ENCODE measurements around the gene PLCD3. TPM values are rescaled to one million over a fixed set of nuclear protein-coding genes. Genes with fewer than 3 reads are reported as not detected.
A peak's percentile ranks its signal among the peaks of the same experiment; 100 is the strongest.

The PLCD3 gene
- total RNA-seq, 2 donors from 2014 or later: 2.7 to 5.9 TPM

- Mint-ChIP-seq H3K4me1 (ENCODE audit: low read depth in 2 of 2) (peaks cover 32 to 36% of the 10 kb centered on the region in 2 donors), H3K4me3 (peak overlapping the region; percentile 82), H3K27me3 (no peaks in the 10 kb centered on the region), H3K27ac (peak overlapping the region; percentile 96 to 98), H3K9me3 (no peaks in the 10 kb centered on the region), H3K36me3 (peaks cover 6% of the 10 kb centered on the region)
- DNase-seq (ENCODE audit: low spot score) (peak; percentile 73), ATAC-seq (peak; percentile 25 to 47)
These were observed 28.4 kb upstream of the PLCD3 start for GRCh38 chr17:45160447-45161287.

GRCh38 chr17:45156242-45156641 lies 23.9 kb upstream of the PLCD3 start:
- peaks cover 29 to 30% of the 10 kb centered on the region in 2 donors for H3K4me1 Mint-ChIP-seq (ENCODE audit: low read depth in 2 of 2)
- H3K36me3 Mint-ChIP-seq: peaks cover 6% of the 10 kb centered on the region
- no peaks in the 10 kb centered on the region for H3K9me3 Mint-ChIP-seq
- H3K4me3 Mint-ChIP-seq: no peak overlapping the region
- ATAC-seq (no peak), DNase-seq (ENCODE audit: low spot score) (peak; percentile 13)
- H3K27me3 Mint-ChIP-seq: no peaks in the 10 kb centered on the region
- H3K27ac Mint-ChIP-seq: peak overlapping the region in 1 of 2 donors; percentile 50

DNA sequence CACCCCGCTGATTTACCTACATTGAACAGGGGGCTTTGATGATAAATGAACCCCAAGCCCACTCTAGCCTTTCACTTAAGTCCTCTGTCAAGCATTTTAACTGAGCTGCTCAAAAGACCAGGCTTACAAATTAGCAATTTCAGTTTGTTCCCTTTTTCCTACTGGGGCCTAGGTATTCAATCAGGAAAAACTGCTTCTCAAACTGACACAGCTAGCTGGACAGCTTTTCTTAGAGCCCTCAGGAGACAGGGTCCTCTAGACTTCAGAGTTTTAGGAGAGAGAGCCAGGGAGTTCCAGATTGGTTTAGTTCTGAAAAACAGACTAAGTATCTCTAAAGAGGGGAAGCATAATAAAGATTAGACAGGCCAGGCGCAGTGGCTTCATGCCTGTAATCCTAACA lies 23.2 kb upstream of the PLCD3 start:
- Mint-ChIP-seq H3K27me3 (no peaks in the 10 kb centered on the region), H3K4me3 (no peak overlapping the region), H3K36me3 (peaks cover 6% of the 10 kb centered on the region), H3K4me1 (ENCODE audit: low read depth in 2 of 2) (peaks cover 33 to 35% of the 10 kb centered on the region in 2 donors), H3K9me3 (no peaks in the 10 kb centered on the region), H3K27ac (peak overlapping the region in 1 of 2 donors; percentile 50)
- ATAC-seq (no peak), DNase-seq (ENCODE audit: low spot score) (peak; percentile 25)

GRCh38 chr17:45155029-45155428 lies 22.7 kb upstream of the PLCD3 start:
- peaks cover 32 to 34% of the 10 kb centered on the region in 2 donors for H3K4me1 Mint-ChIP-seq (ENCODE audit: low read depth in 2 of 2)
- H3K36me3 Mint-ChIP-seq: peaks cover 2% of the 10 kb centered on the region
- ATAC-seq: no peak
- no peaks in the 10 kb centered on the region for H3K9me3 Mint-ChIP-seq
- H3K27me3 Mint-ChIP-seq: no peaks in the 10 kb centered on the region
- no peak overlapping the region for H3K27ac Mint-ChIP-seq
- H3K4me3 Mint-ChIP-seq: no peak overlapping the region
- peak; percentile 3 for DNase-seq (ENCODE audit: low spot score)

- ATAC-seq: no peak
- H3K4me3 Mint-ChIP-seq: peak overlapping the region; percentile 97
- H3K36me3 Mint-ChIP-seq: peaks cover 4% of the 10 kb centered on the region
- H3K4me1 Mint-ChIP-seq (ENCODE audit: low read depth in 2 of 2): peaks cover 41 to 47% of the 10 kb centered on the region in 2 donors
- H3K9me3 Mint-ChIP-seq: no peaks in the 10 kb centered on the region
- H3K27me3 Mint-ChIP-seq: no peaks in the 10 kb centered on the region
- DNase-seq (ENCODE audit: low spot score): no peak
- H3K27ac Mint-ChIP-seq: peak overlapping the region in 1 of 2 donors; percentile 78
These were observed 18.8 kb upstream of the PLCD3 start for GRCh38 chr17:45150911-45151809.

DNA sequence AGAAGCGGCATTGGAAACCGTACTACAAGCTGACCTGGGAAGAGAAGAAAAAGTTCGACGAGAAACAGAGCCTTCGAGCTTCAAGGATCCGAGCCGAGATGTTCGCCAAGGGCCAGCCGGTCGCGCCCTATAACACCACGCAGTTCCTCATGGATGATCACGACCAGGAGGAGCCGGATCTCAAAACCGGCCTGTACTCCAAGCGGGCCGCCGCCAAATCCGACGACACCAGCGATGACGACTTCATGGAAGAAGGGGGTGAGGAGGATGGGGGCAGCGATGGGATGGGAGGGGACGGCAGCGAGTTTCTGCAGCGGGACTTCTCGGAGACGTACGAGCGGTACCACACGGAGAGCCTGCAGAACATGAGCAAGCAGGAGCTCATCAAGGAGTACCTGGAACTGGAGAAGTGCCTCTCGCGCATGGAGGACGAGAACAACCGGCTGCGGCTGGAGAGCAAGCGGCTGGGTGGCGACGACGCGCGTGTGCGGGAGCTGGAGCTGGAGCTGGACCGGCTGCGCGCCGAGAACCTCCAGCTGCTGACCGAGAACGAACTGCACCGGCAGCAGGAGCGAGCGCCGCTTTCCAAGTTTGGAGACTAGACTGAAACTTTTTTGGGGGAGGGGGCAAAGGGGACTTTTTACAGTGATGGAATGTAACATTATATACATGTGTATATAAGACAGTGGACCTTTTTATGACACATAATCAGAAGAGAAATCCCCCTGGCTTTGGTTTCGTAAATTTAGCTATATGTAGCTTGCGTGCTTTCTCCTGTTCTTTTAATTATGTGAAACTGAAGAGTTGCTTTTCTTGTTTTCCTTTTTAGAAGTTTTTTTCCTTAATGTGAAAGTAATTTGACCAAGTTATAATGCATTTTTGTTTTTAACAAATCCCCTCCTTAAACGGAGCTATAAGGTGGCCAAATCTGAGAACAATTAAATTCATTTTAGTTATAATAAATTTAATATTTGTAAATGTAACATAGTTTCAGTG lies 17.7 kb upstream of the PLCD3 start:
- Mint-ChIP-seq H3K4me1 (ENCODE audit: low read depth in 2 of 2) (peaks cover 41 to 47% of the 10 kb centered on the region in 2 donors), H3K4me3 (peak overlapping the region; percentile 97), H3K9me3 (no peaks in the 10 kb centered on the region), H3K36me3 (peaks cover 4% of the 10 kb centered on the region), H3K27ac (peak overlapping the region; percentile 100), H3K27me3 (no peaks in the 10 kb centered on the region)
- ATAC-seq: no peak
- DNase-seq (ENCODE audit: low spot score): peak; percentile 61

- peak; percentile 45 to 50 for ATAC-seq
- peak; percentile 82 for DNase-seq (ENCODE audit: low spot score)
- Mint-ChIP-seq H3K36me3 (peaks cover 4% of the 10 kb centered on the region), H3K27ac (peak overlapping the region; percentile 100), H3K4me1 (ENCODE audit: low read depth in 2 of 2) (peaks cover 41 to 48% of the 10 kb centered on the region in 2 donors), H3K27me3 (no peaks in the 10 kb centered on the region), H3K4me3 (peak overlapping the region; percentile 97), H3K9me3 (no peaks in the 10 kb centered on the region)
These were observed 16.8 kb upstream of the PLCD3 start for GRCh38 chr17:45149037-45149668.

GRCh38 chr17:45148183-45149036 lies 16.1 kb upstream of the PLCD3 start, which contains the start of gene HEXIM1:
TSS of gene HEXIM1 (plus strand) at chr17:45148475. CDS start at chr17:45149191, 716 bp downstream.
- peak; percentile 90 to 91 for ATAC-seq
- Mint-ChIP-seq H3K4me1 (ENCODE audit: low read depth in 2 of 2) (peaks cover 41 to 48% of the 10 kb centered on the region in 2 donors), H3K36me3 (peaks cover 4% of the 10 kb centered on the region)

GRCh38 chr17:45147581-45148182 lies 15.4 kb upstream of the PLCD3 start:
- peak; percentile 86 for DNase-seq (ENCODE audit: low spot score)
- no peaks in the 10 kb centered on the region for H3K27me3 Mint-ChIP-seq
- H3K36me3 Mint-ChIP-seq: peaks cover 4% of the 10 kb centered on the region
- H3K9me3 Mint-ChIP-seq: no peaks in the 10 kb centered on the region
- ATAC-seq: peak; percentile 53
- H3K4me1 Mint-ChIP-seq (ENCODE audit: low read depth in 2 of 2): peaks cover 41 to 51% of the 10 kb centered on the region in 2 donors
- H3K27ac Mint-ChIP-seq: peak overlapping the region; percentile 100
- H3K4me3 Mint-ChIP-seq: peak overlapping the region; percentile 97

More at GRCh38 chr17:45148183-45149036, 16.1 kb upstream of the PLCD3 start, which contains the start of gene HEXIM1:
- DNase-seq (ENCODE audit: low spot score): peak; percentile 99
- no peaks in the 10 kb centered on the region for H3K9me3 Mint-ChIP-seq
- no peaks in the 10 kb centered on the region for H3K27me3 Mint-ChIP-seq
- peak within 1 kb of the TSS; percentile 100 for H3K27ac Mint-ChIP-seq
- H3K4me3 Mint-ChIP-seq: peak within 1 kb of the TSS; percentile 97

DNA sequence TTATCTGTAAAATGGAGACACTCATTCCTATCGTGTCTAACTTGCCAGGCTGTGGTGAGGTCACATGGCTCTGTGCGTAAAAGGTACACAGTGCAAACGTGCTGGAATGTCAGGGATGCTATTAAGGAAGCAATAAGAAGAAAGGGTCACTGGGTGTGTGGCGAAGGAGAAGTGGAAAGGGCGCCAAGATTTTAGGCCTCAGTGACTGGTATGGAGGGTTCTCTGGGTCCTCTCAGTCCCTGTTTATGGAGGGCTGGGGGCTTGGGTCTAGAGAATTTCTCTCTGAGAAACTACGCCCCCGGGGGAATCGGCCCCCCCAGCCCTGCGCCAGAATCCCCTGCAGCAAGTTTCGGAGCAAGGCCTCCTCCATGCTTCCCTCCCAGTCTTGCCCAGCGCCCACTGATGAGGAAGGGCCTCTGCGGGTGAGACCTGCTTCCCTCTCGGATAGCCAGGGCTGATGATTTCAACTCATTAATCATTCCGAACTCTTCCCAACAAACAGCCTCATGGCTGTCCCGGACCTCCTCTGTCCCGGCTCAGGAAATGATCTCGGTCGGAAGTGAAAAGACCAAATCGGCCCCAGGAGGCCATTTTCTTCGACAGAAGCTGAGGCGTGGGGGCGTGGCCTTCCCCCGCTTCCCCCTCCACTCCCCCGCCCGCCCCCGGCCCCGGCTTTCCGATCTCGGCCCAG lies 14.7 kb upstream of the PLCD3 start:
- no peaks in the 10 kb centered on the region for H3K9me3 Mint-ChIP-seq
- ATAC-seq (peak; percentile 1 to 4), DNase-seq (ENCODE audit: low spot score) (no peak)
- H3K27ac Mint-ChIP-seq: peak overlapping the region; percentile 100
- peaks cover 41 to 51% of the 10 kb centered on the region in 2 donors for H3K4me1 Mint-ChIP-seq (ENCODE audit: low read depth in 2 of 2)
- peaks cover 4% of the 10 kb centered on the region for H3K36me3 Mint-ChIP-seq
- H3K4me3 Mint-ChIP-seq: peak overlapping the region; percentile 97
- H3K27me3 Mint-ChIP-seq: no peaks in the 10 kb centered on the region

- DNase-seq (ENCODE audit: low spot score): no peak
- Mint-ChIP-seq H3K9me3 (no peaks in the 10 kb centered on the region), H3K4me3 (peak overlapping the region; percentile 97), H3K27ac (peak overlapping the region; percentile 100), H3K36me3 (peaks cover 4% of the 10 kb centered on the region), H3K27me3 (no peaks in the 10 kb centered on the region), H3K4me1 (ENCODE audit: low read depth in 2 of 2) (peaks cover 38 to 48% of the 10 kb centered on the region in 2 donors)
- ATAC-seq: no peak
These were observed 14.2 kb upstream of the PLCD3 start for GRCh38 chr17:45146592-45146889.

Measured in natural killer cell treated with Interleukin-12 subunit alpha and Interleukin-12 subunit beta and Interleukin-15 and Interleukin-18, amount 100 ng/mL, for 72 hours (primary cell).